ENCODE results near the gene TRIM52. TPM values are rescaled to one million over a fixed set of nuclear protein-coding genes. Genes with fewer than 3 reads are reported as not detected.

TRIM52 gene
- total and polyA plus RNA-seq, 2 of the 13 experiments (the other 11 are each of a cell fraction or from before 2014, with no cell fraction given) = 7.2 to 11.6 TPM

DNA sequence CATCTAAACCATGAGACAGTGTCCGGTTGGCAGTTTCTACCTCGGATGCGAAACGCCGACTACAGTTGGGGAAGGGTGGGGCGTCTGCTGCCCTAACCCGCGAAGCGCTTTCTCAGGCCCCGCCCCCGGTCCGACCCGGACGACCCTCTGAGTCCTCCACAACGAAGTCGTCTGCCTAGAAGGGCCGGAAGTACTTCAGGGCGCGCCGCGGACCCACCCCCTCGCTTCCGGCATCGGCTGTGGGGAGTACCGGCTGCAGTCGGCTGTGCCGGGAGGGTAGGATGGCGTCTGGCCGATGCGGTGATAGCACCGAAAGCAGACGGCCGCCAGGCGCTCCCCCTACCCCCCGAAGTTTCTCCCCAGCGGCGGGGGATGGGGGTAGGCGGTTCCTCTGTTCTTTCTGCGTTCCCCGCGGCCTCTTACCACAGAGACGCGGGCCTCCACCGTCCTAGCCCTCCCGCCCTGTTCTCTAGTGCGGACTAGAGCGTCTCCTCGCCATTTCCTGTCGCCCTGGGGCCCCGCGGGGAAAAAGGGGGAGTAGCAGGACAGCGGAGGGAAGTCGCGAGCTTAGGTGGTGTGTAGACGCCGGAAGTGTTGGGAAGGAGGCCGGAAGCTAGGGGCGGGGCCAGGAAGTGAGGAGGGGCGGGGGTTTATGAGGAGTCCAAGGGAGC is 37.8 kb downstream of the TRIM52 start, which contains the start of gene TRIM41 (continued):
- TF ChIP-seq XBP1 (CRISPR knock-in tag; IDR thresholded peaks at IDR 0.05) = no peak
- TF ChIP-seq SIX4 (CRISPR knock-in tag; IDR thresholded peaks at IDR 0.05) = peak; percentile 54; the same call in 1 of the 2 replicates
- TF ChIP-seq, protein P1, sequence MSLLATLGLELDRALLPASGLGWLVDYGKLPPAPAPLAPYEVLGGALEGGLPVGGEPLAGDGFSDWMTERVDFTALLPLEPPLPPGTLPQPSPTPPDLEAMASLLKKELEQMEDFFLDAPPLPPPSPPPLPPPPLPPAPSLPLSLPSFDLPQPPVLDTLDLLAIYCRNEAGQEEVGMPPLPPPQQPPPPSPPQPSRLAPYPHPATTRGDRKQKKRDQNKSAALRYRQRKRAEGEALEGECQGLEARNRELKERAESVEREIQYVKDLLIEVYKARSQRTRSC (CRISPR knock-in tag; IDR thresholded peaks at IDR 0.05; ENCODE audit: low read depth) = no peak
- TF ChIP-seq, protein P2, sequence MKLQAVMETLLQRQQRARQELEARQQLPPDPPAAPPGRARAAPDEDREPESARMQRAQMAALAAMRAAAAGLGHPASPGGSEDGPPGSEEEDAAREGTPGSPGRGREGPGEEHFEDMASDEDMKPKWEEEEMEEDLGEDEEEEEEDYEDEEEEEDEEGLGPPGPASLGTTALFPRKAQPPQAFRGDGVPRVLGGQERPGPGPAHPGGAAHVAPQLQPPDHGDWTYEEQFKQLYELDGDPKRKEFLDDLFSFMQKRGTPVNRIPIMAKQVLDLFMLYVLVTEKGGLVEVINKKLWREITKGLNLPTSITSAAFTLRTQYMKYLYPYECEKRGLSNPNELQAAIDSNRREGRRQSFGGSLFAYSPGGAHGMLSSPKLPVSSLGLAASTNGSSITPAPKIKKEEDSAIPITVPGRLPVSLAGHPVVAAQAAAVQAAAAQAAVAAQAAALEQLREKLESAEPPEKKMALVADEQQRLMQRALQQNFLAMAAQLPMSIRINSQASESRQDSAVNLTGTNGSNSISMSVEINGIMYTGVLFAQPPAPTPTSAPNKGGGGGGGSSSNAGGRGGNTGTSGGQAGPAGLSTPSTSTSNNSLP (IDR thresholded peaks at IDR 0.05; ENCODE audit: low read depth, low read length) = 0 out of 2 replicates have a peak, but pooled peaks have one; percentile 22
- peak; percentile 38 to 88; a peak in 2 of 4 replicates for TF ChIP-seq KLF16 (CRISPR knock-in tag; IDR thresholded peaks at IDR 0.05)
- TF ChIP-seq, protein P3, sequence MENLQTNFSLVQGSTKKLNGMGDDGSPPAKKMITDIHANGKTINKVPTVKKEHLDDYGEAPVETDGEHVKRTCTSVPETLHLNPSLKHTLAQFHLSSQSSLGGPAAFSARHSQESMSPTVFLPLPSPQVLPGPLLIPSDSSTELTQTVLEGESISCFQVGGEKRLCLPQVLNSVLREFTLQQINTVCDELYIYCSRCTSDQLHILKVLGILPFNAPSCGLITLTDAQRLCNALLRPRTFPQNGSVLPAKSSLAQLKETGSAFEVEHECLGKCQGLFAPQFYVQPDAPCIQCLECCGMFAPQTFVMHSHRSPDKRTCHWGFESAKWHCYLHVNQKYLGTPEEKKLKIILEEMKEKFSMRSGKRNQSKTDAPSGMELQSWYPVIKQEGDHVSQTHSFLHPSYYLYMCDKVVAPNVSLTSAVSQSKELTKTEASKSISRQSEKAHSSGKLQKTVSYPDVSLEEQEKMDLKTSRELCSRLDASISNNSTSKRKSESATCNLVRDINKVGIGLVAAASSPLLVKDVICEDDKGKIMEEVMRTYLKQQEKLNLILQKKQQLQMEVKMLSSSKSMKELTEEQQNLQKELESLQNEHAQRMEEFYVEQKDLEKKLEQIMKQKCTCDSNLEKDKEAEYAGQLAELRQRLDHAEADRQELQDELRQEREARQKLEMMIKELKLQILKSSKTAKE (CRISPR knock-in tag; IDR thresholded peaks at IDR 0.05; ENCODE audit: borderline replicate concordance) = no peak; the same call in 1 of the 2 replicates
- 0 out of 2 replicates have a peak, but pooled peaks have one; percentile 25 for TF ChIP-seq ZNF766 (CRISPR knock-in tag; IDR thresholded peaks at IDR 0.05; ENCODE audit: borderline replicate concordance)
- TF ChIP-seq, protein P4, sequence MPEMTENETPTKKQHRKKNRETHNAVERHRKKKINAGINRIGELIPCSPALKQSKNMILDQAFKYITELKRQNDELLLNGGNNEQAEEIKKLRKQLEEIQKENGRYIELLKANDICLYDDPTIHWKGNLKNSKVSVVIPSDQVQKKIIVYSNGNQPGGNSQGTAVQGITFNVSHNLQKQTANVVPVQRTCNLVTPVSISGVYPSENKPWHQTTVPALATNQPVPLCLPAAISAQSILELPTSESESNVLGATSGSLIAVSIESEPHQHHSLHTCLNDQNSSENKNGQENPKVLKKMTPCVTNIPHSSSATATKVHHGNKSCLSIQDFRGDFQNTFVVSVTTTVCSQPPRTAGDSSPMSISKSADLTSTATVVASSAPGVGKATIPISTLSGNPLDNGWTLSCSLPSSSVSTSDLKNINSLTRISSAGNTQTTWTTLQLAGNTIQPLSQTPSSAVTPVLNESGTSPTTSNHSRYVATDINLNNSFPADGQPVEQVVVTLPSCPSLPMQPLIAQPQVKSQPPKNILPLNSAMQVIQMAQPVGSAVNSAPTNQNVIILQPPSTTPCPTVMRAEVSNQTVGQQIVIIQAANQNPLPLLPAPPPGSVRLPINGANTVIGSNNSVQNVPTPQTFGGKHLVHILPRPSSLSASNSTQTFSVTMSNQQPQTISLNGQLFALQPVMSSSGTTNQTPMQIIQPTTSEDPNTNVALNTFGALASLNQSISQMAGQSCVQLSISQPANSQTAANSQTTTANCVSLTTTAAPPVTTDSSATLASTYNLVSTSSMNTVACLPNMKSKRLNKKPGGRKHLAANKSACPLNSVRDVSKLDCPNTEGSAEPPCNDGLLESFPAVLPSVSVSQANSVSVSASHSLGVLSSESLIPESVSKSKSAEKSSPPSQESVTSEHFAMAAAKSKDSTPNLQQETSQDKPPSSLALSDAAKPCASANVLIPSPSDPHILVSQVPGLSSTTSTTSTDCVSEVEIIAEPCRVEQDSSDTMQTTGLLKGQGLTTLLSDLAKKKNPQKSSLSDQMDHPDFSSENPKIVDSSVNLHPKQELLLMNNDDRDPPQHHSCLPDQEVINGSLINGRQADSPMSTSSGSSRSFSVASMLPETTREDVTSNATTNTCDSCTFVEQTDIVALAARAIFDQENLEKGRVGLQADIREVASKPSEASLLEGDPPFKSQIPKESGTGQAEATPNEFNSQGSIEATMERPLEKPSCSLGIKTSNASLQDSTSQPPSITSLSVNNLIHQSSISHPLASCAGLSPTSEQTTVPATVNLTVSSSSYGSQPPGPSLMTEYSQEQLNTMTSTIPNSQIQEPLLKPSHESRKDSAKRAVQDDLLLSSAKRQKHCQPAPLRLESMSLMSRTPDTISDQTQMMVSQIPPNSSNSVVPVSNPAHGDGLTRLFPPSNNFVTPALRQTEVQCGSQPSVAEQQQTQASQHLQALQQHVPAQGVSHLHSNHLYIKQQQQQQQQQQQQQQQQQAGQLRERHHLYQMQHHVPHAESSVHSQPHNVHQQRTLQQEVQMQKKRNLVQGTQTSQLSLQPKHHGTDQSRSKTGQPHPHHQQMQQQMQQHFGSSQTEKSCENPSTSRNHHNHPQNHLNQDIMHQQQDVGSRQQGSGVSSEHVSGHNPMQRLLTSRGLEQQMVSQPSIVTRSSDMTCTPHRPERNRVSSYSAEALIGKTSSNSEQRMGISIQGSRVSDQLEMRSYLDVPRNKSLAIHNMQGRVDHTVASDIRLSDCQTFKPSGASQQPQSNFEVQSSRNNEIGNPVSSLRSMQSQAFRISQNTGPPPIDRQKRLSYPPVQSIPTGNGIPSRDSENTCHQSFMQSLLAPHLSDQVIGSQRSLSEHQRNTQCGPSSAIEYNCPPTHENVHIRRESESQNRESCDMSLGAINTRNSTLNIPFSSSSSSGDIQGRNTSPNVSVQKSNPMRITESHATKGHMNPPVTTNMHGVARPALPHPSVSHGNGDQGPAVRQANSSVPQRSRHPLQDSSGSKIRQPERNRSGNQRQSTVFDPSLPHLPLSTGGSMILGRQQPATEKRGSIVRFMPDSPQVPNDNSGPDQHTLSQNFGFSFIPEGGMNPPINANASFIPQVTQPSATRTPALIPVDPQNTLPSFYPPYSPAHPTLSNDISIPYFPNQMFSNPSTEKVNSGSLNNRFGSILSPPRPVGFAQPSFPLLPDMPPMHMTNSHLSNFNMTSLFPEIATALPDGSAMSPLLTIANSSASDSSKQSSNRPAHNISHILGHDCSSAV (CRISPR knock-in tag; IDR thresholded peaks at IDR 0.05; ENCODE audit: borderline replicate concordance) = peak; percentile 84; the same call in 1 of the 2 replicates
- TF ChIP-seq, protein P5, sequence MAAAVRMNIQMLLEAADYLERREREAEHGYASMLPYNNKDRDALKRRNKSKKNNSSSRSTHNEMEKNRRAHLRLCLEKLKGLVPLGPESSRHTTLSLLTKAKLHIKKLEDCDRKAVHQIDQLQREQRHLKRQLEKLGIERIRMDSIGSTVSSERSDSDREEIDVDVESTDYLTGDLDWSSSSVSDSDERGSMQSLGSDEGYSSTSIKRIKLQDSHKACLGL (CRISPR knock-in tag; IDR thresholded peaks at IDR 0.05) = no peak
- TF ChIP-seq, protein P6, sequence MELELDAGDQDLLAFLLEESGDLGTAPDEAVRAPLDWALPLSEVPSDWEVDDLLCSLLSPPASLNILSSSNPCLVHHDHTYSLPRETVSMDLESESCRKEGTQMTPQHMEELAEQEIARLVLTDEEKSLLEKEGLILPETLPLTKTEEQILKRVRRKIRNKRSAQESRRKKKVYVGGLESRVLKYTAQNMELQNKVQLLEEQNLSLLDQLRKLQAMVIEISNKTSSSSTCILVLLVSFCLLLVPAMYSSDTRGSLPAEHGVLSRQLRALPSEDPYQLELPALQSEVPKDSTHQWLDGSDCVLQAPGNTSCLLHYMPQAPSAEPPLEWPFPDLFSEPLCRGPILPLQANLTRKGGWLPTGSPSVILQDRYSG (CRISPR knock-in tag; IDR thresholded peaks at IDR 0.05) = no peak
- 0 out of 2 replicates have a peak, but pooled peaks have one; percentile 48 for TF ChIP-seq CHD2 (IDR thresholded peaks at IDR 0.05; ENCODE audit: low read depth, low read length)
- TF ChIP-seq ZNF550 (CRISPR knock-in tag; IDR thresholded peaks at IDR 0.05; ENCODE audit: borderline replicate concordance) = 0 out of 2 replicates have a peak, but pooled peaks have one; percentile 51
- peak; percentile 63; the same call in 1 of the 2 replicates for TF ChIP-seq IRF2 (CRISPR knock-in tag; IDR thresholded peaks at IDR 0.05)

Measured in HepG2 (cell line).